Activated gamma-delta T cell (primary cell): ENCODE measurements around the gene CCDC80.

ENCODE experiments used
- DNase-seq: peaks from one replicate; lab custom pipeline; 2025; lab: John Stamatoyannopoulos, UW
- total RNA-seq, 2 donors: gene quantifications; one replicate each; lab custom pipeline; 2026; lab: John Stamatoyannopoulos, UW

CCDC80 gene, protein sequence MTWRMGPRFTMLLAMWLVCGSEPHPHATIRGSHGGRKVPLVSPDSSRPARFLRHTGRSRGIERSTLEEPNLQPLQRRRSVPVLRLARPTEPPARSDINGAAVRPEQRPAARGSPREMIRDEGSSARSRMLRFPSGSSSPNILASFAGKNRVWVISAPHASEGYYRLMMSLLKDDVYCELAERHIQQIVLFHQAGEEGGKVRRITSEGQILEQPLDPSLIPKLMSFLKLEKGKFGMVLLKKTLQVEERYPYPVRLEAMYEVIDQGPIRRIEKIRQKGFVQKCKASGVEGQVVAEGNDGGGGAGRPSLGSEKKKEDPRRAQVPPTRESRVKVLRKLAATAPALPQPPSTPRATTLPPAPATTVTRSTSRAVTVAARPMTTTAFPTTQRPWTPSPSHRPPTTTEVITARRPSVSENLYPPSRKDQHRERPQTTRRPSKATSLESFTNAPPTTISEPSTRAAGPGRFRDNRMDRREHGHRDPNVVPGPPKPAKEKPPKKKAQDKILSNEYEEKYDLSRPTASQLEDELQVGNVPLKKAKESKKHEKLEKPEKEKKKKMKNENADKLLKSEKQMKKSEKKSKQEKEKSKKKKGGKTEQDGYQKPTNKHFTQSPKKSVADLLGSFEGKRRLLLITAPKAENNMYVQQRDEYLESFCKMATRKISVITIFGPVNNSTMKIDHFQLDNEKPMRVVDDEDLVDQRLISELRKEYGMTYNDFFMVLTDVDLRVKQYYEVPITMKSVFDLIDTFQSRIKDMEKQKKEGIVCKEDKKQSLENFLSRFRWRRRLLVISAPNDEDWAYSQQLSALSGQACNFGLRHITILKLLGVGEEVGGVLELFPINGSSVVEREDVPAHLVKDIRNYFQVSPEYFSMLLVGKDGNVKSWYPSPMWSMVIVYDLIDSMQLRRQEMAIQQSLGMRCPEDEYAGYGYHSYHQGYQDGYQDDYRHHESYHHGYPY
- total RNA-seq = 0.15 to 0.26 reads per million in 2 donors

- no peak for DNase-seq
Observed at GRCh38 chr3:112640930-112641801, at the start of gene CCDC80. CCDC80 (minus strand) TSS chr3:112641143; CDS start chr3:112639905, 1,238 bp downstream.

DNA sequence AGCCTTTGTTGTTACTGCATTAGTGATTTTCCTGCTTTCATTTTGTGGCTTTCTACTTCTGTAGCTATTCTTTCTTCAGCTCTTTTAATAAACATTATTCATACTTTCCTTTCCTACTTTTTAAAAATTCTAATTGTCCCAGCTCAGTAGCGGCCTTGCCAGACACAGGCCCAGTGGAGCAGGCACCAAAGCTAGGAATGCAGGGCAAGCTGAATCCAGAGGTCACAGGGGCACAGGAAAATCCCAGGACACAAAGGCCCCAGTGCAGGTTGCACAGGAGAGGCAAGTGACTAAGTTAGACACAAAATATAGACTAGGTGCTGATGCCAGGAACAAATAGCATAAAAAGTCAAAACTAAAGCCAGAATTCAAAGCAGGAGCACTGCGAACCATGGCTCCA lies 49.0 kb upstream of the CCDC80 start:
- no peak for DNase-seq

GRCh38 chr3:112689385-112689784 lies 48.4 kb upstream of the CCDC80 start:
- no peak for DNase-seq

DNA sequence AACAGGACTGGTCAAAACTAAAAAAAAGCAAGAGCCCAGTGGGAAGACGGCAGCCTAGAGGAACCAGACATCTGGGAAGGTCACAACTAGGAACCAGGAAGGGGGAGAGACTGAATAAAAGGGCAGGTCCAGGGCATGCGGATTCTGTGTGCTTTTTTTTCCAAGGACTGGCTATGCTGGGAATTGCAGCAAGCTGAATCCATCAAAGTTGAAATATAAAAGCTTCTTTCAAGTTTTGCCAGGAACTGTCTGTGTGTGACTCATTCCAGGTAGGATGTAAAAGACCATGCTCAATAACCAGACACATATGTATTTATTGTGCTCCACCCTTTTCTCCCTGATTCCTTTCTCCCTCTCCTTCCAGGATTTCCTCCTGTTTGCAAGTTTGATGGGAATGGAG lies 47.9 kb upstream of the CCDC80 start:
- no peak for DNase-seq

DNA sequence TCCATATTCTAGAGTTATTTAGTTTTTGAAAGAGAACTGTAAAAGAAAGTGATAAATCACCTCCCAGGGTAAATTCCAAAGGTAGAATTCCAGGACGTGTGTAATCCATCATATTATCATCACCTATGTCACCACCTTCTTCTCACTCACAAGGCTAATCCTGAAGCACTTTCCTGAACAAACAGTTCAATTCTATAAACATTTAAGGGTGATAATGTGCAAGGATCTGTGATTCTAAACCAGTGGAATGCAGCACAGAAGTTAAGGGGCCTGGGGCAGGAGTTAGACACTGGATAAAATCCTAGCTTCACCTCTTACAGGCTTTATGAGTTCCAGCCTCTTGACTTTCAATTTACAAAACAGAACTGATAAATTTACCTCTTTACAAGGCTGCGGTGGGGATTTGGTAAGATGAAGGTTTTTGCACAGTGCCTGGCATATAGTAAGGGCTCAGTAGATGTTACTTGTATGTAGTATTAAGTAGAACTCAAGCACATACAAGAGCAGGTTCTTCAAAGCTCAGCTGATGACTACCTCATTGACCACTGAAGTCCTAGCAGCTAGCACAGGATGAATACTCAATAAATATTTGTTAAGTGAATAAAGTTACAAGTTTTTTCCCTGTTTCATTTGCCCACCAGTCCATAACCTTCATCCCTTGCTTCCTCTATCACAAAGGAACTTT lies 47.3 kb upstream of the CCDC80 start:
- no peak for DNase-seq

DNA sequence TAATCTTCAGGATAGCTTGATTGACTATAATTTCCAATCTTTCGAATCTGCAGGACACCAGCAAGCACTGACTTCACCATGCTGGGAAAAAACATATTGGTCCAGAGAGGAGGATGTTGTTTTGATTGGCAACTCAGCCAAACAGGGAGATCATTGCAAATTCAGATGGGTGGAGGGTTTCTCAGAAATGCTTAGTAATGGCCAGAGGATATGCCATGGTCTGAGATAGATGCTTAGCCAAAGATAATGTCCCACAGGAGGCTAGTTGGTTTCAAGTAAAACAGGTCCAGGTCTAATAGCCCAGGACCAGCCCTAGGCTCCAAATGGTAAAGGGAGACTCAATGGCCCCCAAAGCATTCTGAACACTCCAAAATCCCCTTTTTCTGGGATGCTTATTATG lies 46.7 kb upstream of the CCDC80 start:
- DNase-seq = no peak

DNA sequence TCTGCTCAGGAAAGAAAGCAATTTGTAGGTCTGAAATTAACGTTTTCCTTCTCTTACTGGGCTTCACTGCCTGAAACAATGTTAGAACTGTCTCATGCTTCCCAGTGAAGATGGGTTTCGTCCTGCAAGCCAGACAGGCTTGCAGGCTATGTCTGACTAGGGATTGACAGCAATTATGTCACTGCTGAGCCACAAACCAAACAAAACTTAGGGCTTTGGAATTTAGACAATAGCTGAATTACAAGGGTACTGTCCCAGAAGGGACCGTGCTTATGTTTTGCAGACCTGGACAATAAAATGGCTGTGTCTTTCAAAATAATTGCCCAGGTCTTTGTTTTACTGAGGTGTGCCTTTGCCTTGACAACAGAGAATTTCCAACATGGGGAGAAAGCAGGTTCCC lies 46.3 kb upstream of the CCDC80 start:
- no peak for DNase-seq

- DNase-seq = no peak
Observed at GRCh38 chr3:112685956-112686799, 45.2 kb upstream of the CCDC80 start.

GRCh38 chr3:112685420-112685819 lies 44.5 kb upstream of the CCDC80 start:
- no peak for DNase-seq

GRCh38 chr3:112682361-112682760 lies 41.4 kb upstream of the CCDC80 start:
- DNase-seq = no peak

DNA sequence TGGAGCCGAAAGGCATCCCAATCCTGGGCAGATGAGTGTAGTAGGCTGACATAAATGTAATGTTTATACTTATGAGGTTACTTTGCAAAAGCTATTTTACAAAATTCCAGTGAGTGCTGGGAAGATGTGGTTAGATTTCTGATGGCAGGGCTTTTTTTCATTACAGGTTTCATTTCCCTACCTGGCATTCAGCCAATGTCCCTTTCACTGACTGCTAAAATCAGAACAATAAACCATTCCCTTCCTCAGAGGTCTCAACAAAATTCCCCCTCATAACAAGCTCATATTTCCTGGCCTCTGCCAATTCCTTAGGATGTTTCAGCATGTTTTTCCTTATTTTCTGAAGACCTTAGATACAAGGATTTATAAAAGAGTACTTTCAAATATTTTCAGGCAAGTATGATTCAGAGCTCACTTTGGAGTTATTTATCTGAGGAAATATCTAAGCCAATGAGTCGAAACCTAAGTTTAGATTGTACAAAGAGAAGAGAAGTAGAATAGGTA lies 40.9 kb upstream of the CCDC80 start:
- no peak for DNase-seq

GRCh38 chr3:112676659-112677234 lies 35.8 kb upstream of the CCDC80 start:
- DNase-seq = no peak

- no peak for DNase-seq
Observed at GRCh38 chr3:112675943-112676535, 35.1 kb upstream of the CCDC80 start.

- DNase-seq = no peak
Observed at GRCh38 chr3:112675349-112675748, 34.4 kb upstream of the CCDC80 start.

- no peak for DNase-seq
Observed at GRCh38 chr3:112672716-112673541, 32.0 kb upstream of the CCDC80 start.

- no peak for DNase-seq
Observed at GRCh38 chr3:112671930-112672715, 31.2 kb upstream of the CCDC80 start.

GRCh38 chr3:112670824-112671223 lies 29.9 kb upstream of the CCDC80 start:
- DNase-seq = no peak

GRCh38 chr3:112667599-112667998 lies 26.7 kb upstream of the CCDC80 start:
- DNase-seq = no peak
